Neural progenitor cell (in vitro differentiated cells): ENCODE data around the gene ZNF710.

Experiments used
- EZH2 ChIP-seq: fragments of 200-600 bp; sonication (generic); IDR thresholded peaks from 2 replicates; pipeline ENCODE4 v1.6.1; 2017; ENCODE audit warnings: antibody characterized with exemption, mild to moderate bottlenecking, moderate library complexity
- EZH2phosphoT487 ChIP-seq: fragments of 200-600 bp; sonication (generic); IDR thresholded peaks from 2 replicates; pipeline ENCODE4 v1.6.1; 2017; ENCODE audit warnings: antibody characterized with exemption
- TF ChIP-seq, protein P1 (sequence below): fragments of 200-600 bp; sonication (generic); IDR thresholded peaks from 2 replicates; pipeline ENCODE4 v1.5.1; 2017; ENCODE audit warnings: antibody characterized with exemption, mild to moderate bottlenecking

DNA sequence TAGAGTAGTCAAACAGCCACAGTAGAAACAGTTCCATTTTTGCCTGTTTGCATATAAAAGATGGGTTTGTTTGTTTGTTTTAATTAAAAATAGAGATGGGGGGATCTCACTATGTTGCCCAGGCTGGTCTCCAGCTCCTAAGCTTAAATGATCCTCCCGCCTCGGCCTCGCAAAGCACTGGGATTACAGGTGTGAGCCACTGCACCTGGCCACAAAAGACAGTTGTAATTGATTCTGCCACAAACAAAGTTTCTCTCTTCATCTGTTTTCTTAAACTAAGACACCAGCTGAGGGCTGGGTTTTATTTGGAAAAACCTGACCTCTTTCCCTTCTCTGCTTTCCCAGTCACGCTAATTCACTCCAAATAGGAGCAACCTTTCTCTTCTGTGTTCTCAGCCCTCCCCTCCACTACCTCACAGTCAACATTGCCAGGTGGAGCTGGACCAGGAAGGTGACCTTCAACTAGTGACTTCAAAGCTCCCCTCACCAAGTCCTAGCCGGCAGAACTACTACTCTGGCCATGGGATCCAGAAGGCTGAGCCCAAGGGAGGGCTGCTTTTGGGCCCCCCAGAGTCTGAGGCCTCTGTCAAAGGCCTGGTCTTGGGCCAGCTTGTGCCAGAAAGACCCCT, 102.7 kb downstream of the ZNF710 start:
- TF ChIP-seq, protein P1, sequence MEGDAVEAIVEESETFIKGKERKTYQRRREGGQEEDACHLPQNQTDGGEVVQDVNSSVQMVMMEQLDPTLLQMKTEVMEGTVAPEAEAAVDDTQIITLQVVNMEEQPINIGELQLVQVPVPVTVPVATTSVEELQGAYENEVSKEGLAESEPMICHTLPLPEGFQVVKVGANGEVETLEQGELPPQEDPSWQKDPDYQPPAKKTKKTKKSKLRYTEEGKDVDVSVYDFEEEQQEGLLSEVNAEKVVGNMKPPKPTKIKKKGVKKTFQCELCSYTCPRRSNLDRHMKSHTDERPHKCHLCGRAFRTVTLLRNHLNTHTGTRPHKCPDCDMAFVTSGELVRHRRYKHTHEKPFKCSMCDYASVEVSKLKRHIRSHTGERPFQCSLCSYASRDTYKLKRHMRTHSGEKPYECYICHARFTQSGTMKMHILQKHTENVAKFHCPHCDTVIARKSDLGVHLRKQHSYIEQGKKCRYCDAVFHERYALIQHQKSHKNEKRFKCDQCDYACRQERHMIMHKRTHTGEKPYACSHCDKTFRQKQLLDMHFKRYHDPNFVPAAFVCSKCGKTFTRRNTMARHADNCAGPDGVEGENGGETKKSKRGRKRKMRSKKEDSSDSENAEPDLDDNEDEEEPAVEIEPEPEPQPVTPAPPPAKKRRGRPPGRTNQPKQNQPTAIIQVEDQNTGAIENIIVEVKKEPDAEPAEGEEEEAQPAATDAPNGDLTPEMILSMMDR, result no peak
- TF ChIP-seq EZH2 (no peak), EZH2phosphoT487 (no peak)
